ENCODE data around the gene DPH3.

- no peak for TF ChIP-seq CTCF (IDR thresholded peaks at IDR 0.05)
- no peak for TF ChIP-seq POLR2A (IDR thresholded peaks at IDR 0.05)
Observed at GRCh38 chr3:16214366-16214765, 50.4 kb downstream of the DPH3 start.
